ENCODE data around the gene IFNA2.

GRCh38 chr9:21350787-21351186 is 34.4 kb downstream of the IFNA2 start, which contains the start of gene IFNA6:
- TF ChIP-seq CTCF (conservative IDR thresholded peaks at IDR 0.05) (no peak), EZH2 (IDR thresholded peaks at IDR 0.05; ENCODE audit: low read depth) (no peak)
